WTC11 (cell line): ENCODE results near the gene CD46. TPM values are rescaled to one million over a fixed set of nuclear protein-coding genes. Genes with fewer than 3 reads are reported as not detected.

Experiments used
- ATAC-seq: fragments of 200-7000 bp; cut with Tn5 transposase; 2 replicates; pipeline ENCODE4 v1.10.0; 2021; ENCODE audit warnings: mild to moderate bottlenecking, moderate library complexity
- CTCF ChIA-PET: fragments of 300-600 bp; sonication (Branson Sonifier 250); formaldehyde crosslinking; loops from one replicate; lab custom pipeline; 2021; ENCODE audit warnings: antibody characterized with exemption; lab: Charles Lee
- POLR2A ChIA-PET: fragments of 350-600 bp; sonication (Branson Sonifier 250); formaldehyde crosslinking; loops from one replicate; lab custom pipeline; 2021; ENCODE audit warnings: antibody characterized with exemption; lab: Charles Lee
- DNase-seq: peaks from one replicate; pipeline ENCODE4 v3.0.0; 2021; ENCODE audit warnings: low spot score
- H3K27ac Mint-ChIP-seq: 2 replicates; pipeline ENCODE4 v1.8.0; 2021; ENCODE audit warnings: mixed read lengths
- H3K27me3 Mint-ChIP-seq: 2 replicates; pipeline ENCODE4 v1.8.0; 2021; ENCODE audit warnings: low read depth, mild to moderate bottlenecking, moderate library complexity, mixed read lengths
- H3K36me3 Mint-ChIP-seq: 2 replicates; pipeline ENCODE4 v1.8.0; 2021; ENCODE audit warnings: mixed read lengths
- H3K4me1 Mint-ChIP-seq: 2 replicates; pipeline ENCODE4 v1.8.0; 2022; ENCODE audit warnings: mixed read lengths
- H3K4me3 Mint-ChIP-seq: 2 replicates; pipeline ENCODE4 v1.8.0; 2021; ENCODE audit warnings: mild to moderate bottlenecking, moderate library complexity, mixed read lengths
- H3K9me3 Mint-ChIP-seq: 2 replicates; pipeline ENCODE4 v1.8.0; 2021; ENCODE audit warnings: mixed read lengths
- FOXP1 ChIP-seq: sonication (generic); formaldehyde crosslinking; IDR thresholded peaks from 2 replicates; pipeline ENCODE4 v1.8.0; 2022; ENCODE audit warnings: missing genetic modification reagents, mild to moderate bottlenecking, moderate library complexity, borderline replicate concordance
- GABPB1 ChIP-seq: sonication (generic); formaldehyde crosslinking; IDR thresholded peaks from 2 replicates; pipeline ENCODE4 v1.8.1; 2023; ENCODE audit warnings: mild to moderate bottlenecking, missing genetic modification reagents
- GRHL2 ChIP-seq: fragments of 250-450 bp; sonication (Bioruptor Pico); IDR thresholded peaks from 2 replicates; pipeline ENCODE4 v1.8.0; 2022; ENCODE audit warnings: mild to moderate bottlenecking, moderate library complexity; ENCODE audit not compliant: insufficient replicate concordance, severe bottlenecking
- HMGA2 ChIP-seq: fragments of 250-450 bp; sonication (Bioruptor Pico); IDR thresholded peaks from 2 replicates; pipeline ENCODE4 v1.4.0; 2021; ENCODE audit warnings: mild to moderate bottlenecking, moderate library complexity
- RORB ChIP-seq: fragments of 250-450 bp; sonication (Bioruptor Pico); IDR thresholded peaks from 2 replicates; pipeline ENCODE4 v1.9.0; 2021; ENCODE audit warnings: mild to moderate bottlenecking
- SP1 ChIP-seq: sonication (generic); formaldehyde crosslinking; conservative IDR thresholded peaks from 2 replicates; pipeline ENCODE4 v1.8.1; 2022; ENCODE audit warnings: missing genetic modification reagents
- ZNF263 ChIP-seq: sonication (generic); formaldehyde crosslinking; IDR thresholded peaks from 2 replicates; pipeline ENCODE4 v1.8.1; 2022; ENCODE audit warnings: low read depth, mild to moderate bottlenecking, moderate library complexity, missing genetic modification reagents
- ZNF416 ChIP-seq: fragments of 250-450 bp; sonication (Bioruptor Pico); IDR thresholded peaks from 2 replicates; pipeline ENCODE4 v1.9.0; 2021; ENCODE audit warnings: mild to moderate bottlenecking, inconsistent platforms
- ZNF671 ChIP-seq: fragments of 250-450 bp; sonication (Bioruptor Pico); IDR thresholded peaks from 2 replicates; pipeline ENCODE4 v1.8.0; 2021; ENCODE audit warnings: mild to moderate bottlenecking
- total RNA-seq: library from RNA; stranded (reverse); gene quantifications from 3 replicates; pipeline ENCODE4 v1.2.3, GENCODE V29; 2021
- TF ChIP-seq, protein P1 (sequence below): sonication (generic); formaldehyde crosslinking; IDR thresholded peaks from 2 replicates; pipeline ENCODE4 v1.8.0; 2023; ENCODE audit warnings: mild to moderate bottlenecking, missing genetic modification reagents
- TF ChIP-seq, protein P2 (sequence below): sonication (generic); formaldehyde crosslinking; IDR thresholded peaks from 2 replicates; pipeline ENCODE4 v1.8.0; 2022; ENCODE audit warnings: mild to moderate bottlenecking, missing genetic modification reagents
- TF ChIP-seq, protein P3 (sequence below): sonication (generic); formaldehyde crosslinking; IDR thresholded peaks from 2 replicates; pipeline ENCODE4 v1.8.0; 2022; ENCODE audit warnings: mild to moderate bottlenecking, missing genetic modification reagents
- TF ChIP-seq, protein P4 (sequence below): sonication (generic); formaldehyde crosslinking; IDR thresholded peaks from 2 replicates; pipeline ENCODE4 v1.8.1; 2023; ENCODE audit warnings: mild to moderate bottlenecking, missing genetic modification reagents
- TF ChIP-seq, protein P5 (sequence below): sonication (generic); formaldehyde crosslinking; IDR thresholded peaks from 2 replicates; pipeline ENCODE4 v1.8.0; 2022; ENCODE audit warnings: mild to moderate bottlenecking, missing genetic modification reagents
- TF ChIP-seq, protein P6 (sequence below): sonication (generic); formaldehyde crosslinking; IDR thresholded peaks from 2 replicates; pipeline ENCODE4 v1.8.1; 2023; ENCODE audit warnings: mild to moderate bottlenecking, missing genetic modification reagents, moderate library complexity
- TF ChIP-seq, protein P7 (sequence below): fragments of 250-450 bp; sonication (Bioruptor Pico); IDR thresholded peaks from 2 replicates; pipeline ENCODE4 v2.1.2; 2022; ENCODE audit warnings: mild to moderate bottlenecking, moderate library complexity
- TF ChIP-seq, protein P8 (sequence below): sonication (generic); formaldehyde crosslinking; IDR thresholded peaks from 2 replicates; pipeline ENCODE4 v1.8.1; 2022; ENCODE audit warnings: low read depth, mild to moderate bottlenecking, moderate library complexity, missing genetic modification reagents, borderline replicate concordance

CD46 gene
- total RNA-seq, 1 experiment from 2014 or later: 150 TPM

DNA sequence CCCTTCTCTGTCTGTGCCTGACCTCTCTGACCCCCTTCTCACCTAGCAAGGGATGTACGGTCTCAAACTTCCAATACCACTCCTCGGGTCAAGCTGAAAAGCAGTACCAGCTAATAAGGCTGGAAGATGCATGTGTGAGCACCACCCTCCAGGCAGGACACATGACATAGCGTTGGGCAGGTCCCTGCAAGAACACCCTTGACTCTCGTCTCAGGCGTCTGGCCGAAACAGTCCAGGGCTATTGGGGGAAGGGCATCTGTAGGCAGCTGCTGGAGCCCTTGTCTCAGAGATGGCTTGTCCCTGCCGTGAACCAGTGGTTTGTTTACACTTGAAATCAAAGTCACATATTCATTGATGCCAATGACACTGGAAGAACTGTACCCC lies 56.5 kb downstream of the CD46 start:
- no peaks in the 10 kb centered on the region for H3K9me3 Mint-ChIP-seq
- H3K27ac Mint-ChIP-seq: no peak overlapping the region; the same call in none of the 2 replicates
- no peak for TF ChIP-seq HMGA2
- TF ChIP-seq, protein P1, sequence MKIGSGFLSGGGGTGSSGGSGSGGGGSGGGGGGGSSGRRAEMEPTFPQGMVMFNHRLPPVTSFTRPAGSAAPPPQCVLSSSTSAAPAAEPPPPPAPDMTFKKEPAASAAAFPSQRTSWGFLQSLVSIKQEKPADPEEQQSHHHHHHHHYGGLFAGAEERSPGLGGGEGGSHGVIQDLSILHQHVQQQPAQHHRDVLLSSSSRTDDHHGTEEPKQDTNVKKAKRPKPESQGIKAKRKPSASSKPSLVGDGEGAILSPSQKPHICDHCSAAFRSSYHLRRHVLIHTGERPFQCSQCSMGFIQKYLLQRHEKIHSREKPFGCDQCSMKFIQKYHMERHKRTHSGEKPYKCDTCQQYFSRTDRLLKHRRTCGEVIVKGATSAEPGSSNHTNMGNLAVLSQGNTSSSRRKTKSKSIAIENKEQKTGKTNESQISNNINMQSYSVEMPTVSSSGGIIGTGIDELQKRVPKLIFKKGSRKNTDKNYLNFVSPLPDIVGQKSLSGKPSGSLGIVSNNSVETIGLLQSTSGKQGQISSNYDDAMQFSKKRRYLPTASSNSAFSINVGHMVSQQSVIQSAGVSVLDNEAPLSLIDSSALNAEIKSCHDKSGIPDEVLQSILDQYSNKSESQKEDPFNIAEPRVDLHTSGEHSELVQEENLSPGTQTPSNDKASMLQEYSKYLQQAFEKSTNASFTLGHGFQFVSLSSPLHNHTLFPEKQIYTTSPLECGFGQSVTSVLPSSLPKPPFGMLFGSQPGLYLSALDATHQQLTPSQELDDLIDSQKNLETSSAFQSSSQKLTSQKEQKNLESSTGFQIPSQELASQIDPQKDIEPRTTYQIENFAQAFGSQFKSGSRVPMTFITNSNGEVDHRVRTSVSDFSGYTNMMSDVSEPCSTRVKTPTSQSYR: no peak
- TF ChIP-seq, protein P2, sequence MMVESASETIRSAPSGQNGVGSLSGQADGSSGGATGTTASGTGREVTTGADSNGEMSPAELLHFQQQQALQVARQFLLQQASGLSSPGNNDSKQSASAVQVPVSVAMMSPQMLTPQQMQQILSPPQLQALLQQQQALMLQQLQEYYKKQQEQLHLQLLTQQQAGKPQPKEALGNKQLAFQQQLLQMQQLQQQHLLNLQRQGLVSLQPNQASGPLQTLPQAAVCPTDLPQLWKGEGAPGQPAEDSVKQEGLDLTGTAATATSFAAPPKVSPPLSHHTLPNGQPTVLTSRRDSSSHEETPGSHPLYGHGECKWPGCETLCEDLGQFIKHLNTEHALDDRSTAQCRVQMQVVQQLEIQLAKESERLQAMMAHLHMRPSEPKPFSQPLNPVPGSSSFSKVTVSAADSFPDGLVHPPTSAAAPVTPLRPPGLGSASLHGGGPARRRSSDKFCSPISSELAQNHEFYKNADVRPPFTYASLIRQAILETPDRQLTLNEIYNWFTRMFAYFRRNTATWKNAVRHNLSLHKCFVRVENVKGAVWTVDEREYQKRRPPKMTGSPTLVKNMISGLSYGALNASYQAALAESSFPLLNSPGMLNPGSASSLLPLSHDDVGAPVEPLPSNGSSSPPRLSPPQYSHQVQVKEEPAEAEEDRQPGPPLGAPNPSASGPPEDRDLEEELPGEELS (CRISPR knock-in tag): no peak
- TF ChIP-seq ZNF671 (CRISPR knock-in tag): no peak
- no peak for TF ChIP-seq ZNF416 (CRISPR knock-in tag)
- TF ChIP-seq FOXP1: no peak
- TF ChIP-seq GRHL2 (CRISPR knock-in tag): no peak
- TF ChIP-seq, protein P3, sequence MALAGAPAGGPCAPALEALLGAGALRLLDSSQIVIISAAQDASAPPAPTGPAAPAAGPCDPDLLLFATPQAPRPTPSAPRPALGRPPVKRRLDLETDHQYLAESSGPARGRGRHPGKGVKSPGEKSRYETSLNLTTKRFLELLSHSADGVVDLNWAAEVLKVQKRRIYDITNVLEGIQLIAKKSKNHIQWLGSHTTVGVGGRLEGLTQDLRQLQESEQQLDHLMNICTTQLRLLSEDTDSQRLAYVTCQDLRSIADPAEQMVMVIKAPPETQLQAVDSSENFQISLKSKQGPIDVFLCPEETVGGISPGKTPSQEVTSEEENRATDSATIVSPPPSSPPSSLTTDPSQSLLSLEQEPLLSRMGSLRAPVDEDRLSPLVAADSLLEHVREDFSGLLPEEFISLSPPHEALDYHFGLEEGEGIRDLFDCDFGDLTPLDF (CRISPR knock-in tag): no peak
- no peak for TF ChIP-seq SP1 (CRISPR knock-in tag)
- no peak for TF ChIP-seq ZNF263 (CRISPR knock-in tag)
- no peak for TF ChIP-seq RORB (CRISPR knock-in tag)
- TF ChIP-seq, protein P4, sequence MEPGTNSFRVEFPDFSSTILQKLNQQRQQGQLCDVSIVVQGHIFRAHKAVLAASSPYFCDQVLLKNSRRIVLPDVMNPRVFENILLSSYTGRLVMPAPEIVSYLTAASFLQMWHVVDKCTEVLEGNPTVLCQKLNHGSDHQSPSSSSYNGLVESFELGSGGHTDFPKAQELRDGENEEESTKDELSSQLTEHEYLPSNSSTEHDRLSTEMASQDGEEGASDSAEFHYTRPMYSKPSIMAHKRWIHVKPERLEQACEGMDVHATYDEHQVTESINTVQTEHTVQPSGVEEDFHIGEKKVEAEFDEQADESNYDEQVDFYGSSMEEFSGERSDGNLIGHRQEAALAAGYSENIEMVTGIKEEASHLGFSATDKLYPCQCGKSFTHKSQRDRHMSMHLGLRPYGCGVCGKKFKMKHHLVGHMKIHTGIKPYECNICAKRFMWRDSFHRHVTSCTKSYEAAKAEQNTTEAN (CRISPR knock-in tag): no peak
- TF ChIP-seq, protein P5, sequence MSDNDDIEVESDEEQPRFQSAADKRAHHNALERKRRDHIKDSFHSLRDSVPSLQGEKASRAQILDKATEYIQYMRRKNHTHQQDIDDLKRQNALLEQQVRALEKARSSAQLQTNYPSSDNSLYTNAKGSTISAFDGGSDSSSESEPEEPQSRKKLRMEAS (CRISPR knock-in tag): no peak
- TF ChIP-seq, protein P6, sequence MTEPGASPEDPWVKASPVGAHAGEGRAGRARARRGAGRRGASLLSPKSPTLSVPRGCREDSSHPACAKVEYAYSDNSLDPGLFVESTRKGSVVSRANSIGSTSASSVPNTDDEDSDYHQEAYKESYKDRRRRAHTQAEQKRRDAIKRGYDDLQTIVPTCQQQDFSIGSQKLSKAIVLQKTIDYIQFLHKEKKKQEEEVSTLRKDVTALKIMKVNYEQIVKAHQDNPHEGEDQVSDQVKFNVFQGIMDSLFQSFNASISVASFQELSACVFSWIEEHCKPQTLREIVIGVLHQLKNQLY (CRISPR knock-in tag): no peak
- TF ChIP-seq GABPB1 (CRISPR knock-in tag): no peak
- TF ChIP-seq, protein P7, sequence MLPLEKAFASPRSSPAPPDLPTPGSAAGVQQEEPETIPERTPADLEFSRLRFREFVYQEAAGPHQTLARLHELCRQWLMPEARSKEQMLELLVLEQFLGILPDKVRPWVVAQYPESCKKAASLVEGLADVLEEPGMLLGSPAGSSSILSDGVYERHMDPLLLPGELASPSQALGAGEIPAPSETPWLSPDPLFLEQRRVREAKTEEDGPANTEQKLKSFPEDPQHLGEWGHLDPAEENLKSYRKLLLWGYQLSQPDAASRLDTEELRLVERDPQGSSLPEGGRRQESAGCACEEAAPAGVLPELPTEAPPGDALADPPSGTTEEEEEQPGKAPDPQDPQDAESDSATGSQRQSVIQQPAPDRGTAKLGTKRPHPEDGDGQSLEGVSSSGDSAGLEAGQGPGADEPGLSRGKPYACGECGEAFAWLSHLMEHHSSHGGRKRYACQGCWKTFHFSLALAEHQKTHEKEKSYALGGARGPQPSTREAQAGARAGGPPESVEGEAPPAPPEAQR: no peak
- TF ChIP-seq, protein P8, sequence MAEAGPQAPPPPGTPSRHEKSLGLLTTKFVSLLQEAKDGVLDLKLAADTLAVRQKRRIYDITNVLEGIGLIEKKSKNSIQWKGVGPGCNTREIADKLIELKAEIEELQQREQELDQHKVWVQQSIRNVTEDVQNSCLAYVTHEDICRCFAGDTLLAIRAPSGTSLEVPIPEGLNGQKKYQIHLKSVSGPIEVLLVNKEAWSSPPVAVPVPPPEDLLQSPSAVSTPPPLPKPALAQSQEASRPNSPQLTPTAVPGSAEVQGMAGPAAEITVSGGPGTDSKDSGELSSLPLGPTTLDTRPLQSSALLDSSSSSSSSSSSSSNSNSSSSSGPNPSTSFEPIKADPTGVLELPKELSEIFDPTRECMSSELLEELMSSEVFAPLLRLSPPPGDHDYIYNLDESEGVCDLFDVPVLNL (CRISPR knock-in tag): no peak
- no peak for DNase-seq
- peaks cover 10% of the 10 kb centered on the region for H3K4me1 Mint-ChIP-seq
- ChIA-PET CTCF (interaction anchor here (1.7 to 3.2 kb wide), 2 partner anchors 12 to 155 kb away, joined by 4 to 15 read pairs; no protein-coding TSS in a partner anchor), POLR2A (no interaction called here)
- ATAC-seq: no peak
- no peak overlapping the region for H3K4me3 Mint-ChIP-seq
- no peaks in the 10 kb centered on the region; the same call in 1 of the 2 replicates for H3K27me3 Mint-ChIP-seq
- no peaks in the 10 kb centered on the region for H3K36me3 Mint-ChIP-seq
